Dorsolateral prefrontal cortex (tissue), 118 donors: ENCODE data around the gene IMPACT. TPM values are rescaled to one million over a fixed set of nuclear protein-coding genes. Genes with fewer than 3 reads are reported as not detected.

Source experiments
- total RNA-seq, 120 experiments: library from RNA; stranded (reverse); gene quantifications; one replicate each; pipeline versions ENCODE4 v1.2.3 to v1.2.4, GENCODE V29; 2022

Gene IMPACT
- total RNA-seq, 120 experiments from 2014 or later, result 11.2 to 34.4 (median 22.7) TPM

Other genes starting within 250 kb of the IMPACT start
- 100 to 1,000 TPM; 142 to 238 (median 196) TPM for gene OSBPL1A, start 28.8 kb upstream of the IMPACT start, total RNA-seq
- gene HRH4, start 34.0 kb downstream of the IMPACT start, total RNA-seq, result 1 to 10 TPM in 3 of 120 experiments, under 1 TPM in 39, not detected in 78; 0.11 to 1.3 (median 0.38) TPM